Transverse colon (tissue), 4 donors: Measurements from ENCODE around the gene CHMP4B.

Experiments
- POLR2A ChIP-seq: fragments of 450-650 bp; IDR thresholded peaks from one replicate; pipeline ENCODE4 v1.6.1; 2016; ENCODE audit warnings: antibody characterized with exemption, mild to moderate bottlenecking, moderate library complexity
- POLR2AphosphoS5 ChIP-seq, 3 donors: sonication (generic); formaldehyde crosslinking; IDR thresholded peaks; one replicate each; pipeline ENCODE4 v1.6.1; 2016; ENCODE audit warnings: antibody characterized with exemption in 3 of 3
- TF ChIP-seq, protein P1 (sequence below), 5 experiments: fragments of 200-600 bp in 3 of 5; fragments of 450-650 bp in 2 of 5; sonication (generic) in 3 of 5; IDR thresholded peaks; 1 replicate in 2 of 5; 2 replicates in 3 of 5; pipeline ENCODE4 v1.5.1; 2016 to 2017; ENCODE audit warnings: antibody characterized with exemption in 5 of 5, inconsistent platforms in 3 of 5, mild to moderate bottlenecking in 2 of 5, moderate library complexity in 1 of 5

DNA sequence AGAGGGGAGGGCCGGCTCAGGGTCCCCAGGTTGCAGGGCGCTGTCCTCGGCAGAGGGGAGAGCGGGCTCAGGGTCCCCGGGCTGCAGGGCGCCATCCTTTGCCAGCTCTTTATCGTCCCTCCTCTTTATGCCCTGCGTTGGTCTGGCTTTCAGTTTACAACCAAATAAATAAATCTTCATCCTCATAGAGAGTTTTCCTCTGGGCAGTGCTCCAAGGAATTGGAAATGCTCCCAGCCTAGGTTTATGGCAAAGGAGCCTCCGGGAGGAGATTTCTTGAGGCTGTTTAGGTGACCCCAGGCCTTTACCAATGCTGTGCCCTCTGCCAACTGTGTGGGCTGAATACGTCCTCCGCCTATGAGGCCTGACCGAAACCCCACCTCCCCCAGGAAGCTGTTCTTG lies 60.2 kb downstream of the CHMP4B start:
- TF ChIP-seq, protein P1, sequence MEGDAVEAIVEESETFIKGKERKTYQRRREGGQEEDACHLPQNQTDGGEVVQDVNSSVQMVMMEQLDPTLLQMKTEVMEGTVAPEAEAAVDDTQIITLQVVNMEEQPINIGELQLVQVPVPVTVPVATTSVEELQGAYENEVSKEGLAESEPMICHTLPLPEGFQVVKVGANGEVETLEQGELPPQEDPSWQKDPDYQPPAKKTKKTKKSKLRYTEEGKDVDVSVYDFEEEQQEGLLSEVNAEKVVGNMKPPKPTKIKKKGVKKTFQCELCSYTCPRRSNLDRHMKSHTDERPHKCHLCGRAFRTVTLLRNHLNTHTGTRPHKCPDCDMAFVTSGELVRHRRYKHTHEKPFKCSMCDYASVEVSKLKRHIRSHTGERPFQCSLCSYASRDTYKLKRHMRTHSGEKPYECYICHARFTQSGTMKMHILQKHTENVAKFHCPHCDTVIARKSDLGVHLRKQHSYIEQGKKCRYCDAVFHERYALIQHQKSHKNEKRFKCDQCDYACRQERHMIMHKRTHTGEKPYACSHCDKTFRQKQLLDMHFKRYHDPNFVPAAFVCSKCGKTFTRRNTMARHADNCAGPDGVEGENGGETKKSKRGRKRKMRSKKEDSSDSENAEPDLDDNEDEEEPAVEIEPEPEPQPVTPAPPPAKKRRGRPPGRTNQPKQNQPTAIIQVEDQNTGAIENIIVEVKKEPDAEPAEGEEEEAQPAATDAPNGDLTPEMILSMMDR (IDR thresholded peaks at IDR 0.05) = no peak
- TF ChIP-seq POLR2AphosphoS5 (IDR thresholded peaks at IDR 0.05) (no peak), POLR2A (no peak)
